KMS-11 (cell line): ENCODE data around the gene IL36G.
"Not testable (repeated sequence)": the region's sequence is repeated elsewhere in the genome, so short reads cannot be mapped to it uniquely, and the experiment has no call there.

Experiments
- H2AFZ ChIP-seq: fragments of 200-600 bp; sonication (generic); 2 replicates; pipeline ENCODE4 v1.6.1; 2016; ENCODE audit warnings: antibody characterized with exemption, mixed run types, low read depth
- H3K27ac ChIP-seq: fragments of 200-600 bp; sonication (generic); 2 replicates; pipeline ENCODE4 v1.6.1; 2016; ENCODE audit warnings: mild to moderate bottlenecking, mixed run types
- H3K27me3 ChIP-seq: fragments of 200-600 bp; sonication (generic); 2 replicates; pipeline ENCODE4 v1.6.1; 2017; ENCODE audit warnings: mild to moderate bottlenecking, low read depth, mixed run types, moderate library complexity; ENCODE audit not compliant: insufficient read depth
- H3K36me3 ChIP-seq: fragments of 200-600 bp; sonication (generic); 2 replicates; pipeline ENCODE4 v1.6.1; 2017; ENCODE audit warnings: mild to moderate bottlenecking, mixed run types; ENCODE audit not compliant: insufficient read depth
- H3K4me1 ChIP-seq: fragments of 200-600 bp; sonication (generic); 2 replicates; pipeline ENCODE4 v1.6.1; 2016; ENCODE audit warnings: mild to moderate bottlenecking, low read depth, mixed run types; ENCODE audit not compliant: poor library complexity, severe bottlenecking
- H3K4me2 ChIP-seq: fragments of 200-600 bp; sonication (generic); 2 replicates; pipeline ENCODE4 v1.7.0; 2016; ENCODE audit warnings: mild to moderate bottlenecking, mixed run types
- H3K4me3 ChIP-seq: fragments of 200-600 bp; sonication (generic); IDR thresholded peaks from 2 replicates; pipeline ENCODE4 v1.6.1; 2017; ENCODE audit warnings: low read depth, low read length, mixed read lengths; ENCODE audit not compliant: insufficient read depth
- H3K79me2 ChIP-seq: fragments of 200-600 bp; sonication (generic); 2 replicates; pipeline ENCODE4 v1.6.1; 2016; ENCODE audit warnings: low read depth, mixed run types; ENCODE audit not compliant: insufficient read depth
- H3K9ac ChIP-seq: fragments of 200-600 bp; sonication (generic); 2 replicates; pipeline ENCODE4 v1.6.1; 2016; ENCODE audit warnings: mild to moderate bottlenecking, mixed run types
- H4K20me1 ChIP-seq: fragments of 200-600 bp; sonication (generic); 2 replicates; pipeline ENCODE4 v1.6.1; 2016; ENCODE audit warnings: mild to moderate bottlenecking, mixed run types; ENCODE audit not compliant: insufficient read depth
- CTCF ChIP-seq: fragments of 200-600 bp; sonication (generic); conservative IDR thresholded peaks from 2 replicates; pipeline ENCODE4 v1.6.1; 2017; ENCODE audit warnings: low read depth, mild to moderate bottlenecking, antibody characterized with exemption, low read length, moderate library complexity, mixed read lengths

IL36G gene

GRCh38 chr2:112977559-112978056 is at the start of gene IL36G:
IL36G (plus strand) TSS chr2:112978006; CDS start chr2:112978639, 633 bp downstream.
- no peaks in the 10 kb centered on the region for H4K20me1 ChIP-seq
- H3K4me3 ChIP-seq: no peak within 1 kb of the TSS
- H3K4me2 ChIP-seq: no peak within 1 kb of the TSS
- no peak within 1 kb of the TSS for H3K9ac ChIP-seq
- no peaks in the 10 kb centered on the region for H3K27me3 ChIP-seq
- no peak within 1 kb of the TSS for H3K27ac ChIP-seq
- H3K36me3 ChIP-seq: no peaks in the 10 kb centered on the region
- H2AFZ ChIP-seq: no peak within 1 kb of the TSS
- H3K4me1 ChIP-seq: no peaks in the 10 kb centered on the region
- TF ChIP-seq CTCF: no peak
- no peaks in the 10 kb centered on the region for H3K79me2 ChIP-seq

- Histone ChIP-seq H3K79me2 (no peaks in the 10 kb centered on the region), H3K4me1 (no peaks in the 10 kb centered on the region), H3K36me3 (no peaks in the 10 kb centered on the region), H3K27ac (no peak overlapping the region), H2AFZ (no peak overlapping the region), H3K9ac (no peak overlapping the region), H3K27me3 (no peaks in the 10 kb centered on the region), H3K4me3 (no peak overlapping the region), H4K20me1 (no peaks in the 10 kb centered on the region), H3K4me2 (no peak overlapping the region)
- no peak for TF ChIP-seq CTCF
Measured at GRCh38 chr2:112933261-112933660, 44.5 kb upstream of the IL36G start.

GRCh38 chr2:112934117-112934516 is 43.7 kb upstream of the IL36G start:
- H3K27me3 ChIP-seq, H3K4me1 ChIP-seq, H4K20me1 ChIP-seq, H3K36me3 ChIP-seq, H3K9ac ChIP-seq, H2AFZ ChIP-seq, H3K27ac ChIP-seq, H3K79me2 ChIP-seq, H3K4me3 ChIP-seq, H3K4me2 ChIP-seq: not testable (repeated sequence)

GRCh38 chr2:112936927-112937232 is 40.9 kb upstream of the IL36G start:
- H3K27me3 ChIP-seq: no peaks in the 10 kb centered on the region
- no peak overlapping the region for H2AFZ ChIP-seq
- TF ChIP-seq CTCF: no peak
- no peaks in the 10 kb centered on the region for H3K79me2 ChIP-seq
- H3K27ac ChIP-seq: no peak overlapping the region
- H3K9ac ChIP-seq: no peak overlapping the region
- H3K4me1 ChIP-seq: no peaks in the 10 kb centered on the region
- no peaks in the 10 kb centered on the region for H4K20me1 ChIP-seq
- H3K4me2 ChIP-seq: no peak overlapping the region
- no peak overlapping the region for H3K4me3 ChIP-seq
- H3K36me3 ChIP-seq: no peaks in the 10 kb centered on the region

GRCh38 chr2:112938904-112939303 is 38.9 kb upstream of the IL36G start:
- Histone ChIP-seq H3K79me2 (no peaks in the 10 kb centered on the region), H3K27ac (no peak overlapping the region), H3K9ac (no peak overlapping the region), H3K4me1 (no peaks in the 10 kb centered on the region), H3K36me3 (no peaks in the 10 kb centered on the region), H3K4me2 (no peak overlapping the region), H2AFZ (no peak overlapping the region), H3K4me3 (no peak overlapping the region), H4K20me1 (no peaks in the 10 kb centered on the region), H3K27me3 (no peaks in the 10 kb centered on the region)
- TF ChIP-seq CTCF: no peak
